ENCODE measurements around the gene KCNQ2.

- TF ChIP-seq GATA3 (IDR thresholded peaks at IDR 0.05; ENCODE audit: low read depth, low read length) (no peak), GATA2 (IDR thresholded peaks at IDR 0.05; ENCODE audit: low read depth, low read length) (no peak)
Observed at GRCh38 chr20:63430891-63431290, 41.6 kb downstream of the KCNQ2 start.
